ENCODE measurements around the gene USF2.

USF2 gene

GRCh38 chr19:35317464-35318043, 48.8 kb downstream of the USF2 start:
- no peak for DNase-seq (ENCODE audit: low read depth in 2 of 2)

GRCh38 chr19:35318679-35319448, 50.1 kb downstream of the USF2 start:
- no peak for DNase-seq (ENCODE audit: low read depth in 2 of 2)

GRCh38 chr19:35320065-35320713, 51.4 kb downstream of the USF2 start:
- DNase-seq (ENCODE audit: low read depth in 2 of 2), result no peak

GRCh38 chr19:35321291-35321690, 52.5 kb downstream of the USF2 start:
- DNase-seq (ENCODE audit: low read depth in 2 of 2), result no peak

- DNase-seq (ENCODE audit: low read depth in 2 of 2), result no peak
Observed at GRCh38 chr19:35322014-35322413, 53.3 kb downstream of the USF2 start.

- no peak for DNase-seq (ENCODE audit: low read depth in 2 of 2)
Observed at GRCh38 chr19:35327642-35328041, 58.9 kb downstream of the USF2 start.

- no peak for DNase-seq (ENCODE audit: low read depth in 2 of 2)
Observed at GRCh38 chr19:35328851-35329285, 60.1 kb downstream of the USF2 start, which contains the start of gene CD22. Gene CD22 (plus strand): TSS chr19:35329187. CDS start chr19:35332041, 2,854 bp downstream.

- DNase-seq (ENCODE audit: low read depth in 2 of 2), result no peak
Observed at GRCh38 chr19:35329323-35329722, 60.6 kb downstream of the USF2 start.

Measured in stimulated activated CD4-positive, alpha-beta T cell treated with anti-CD3 and anti-CD28 coated beads, Interleukin-1b, Interleukin-23, amount 100 ng/mL, for 4 hours (primary cell).